Stimulated activated CD8-positive, alpha-beta memory T cell treated with anti-CD3 and anti-CD28 coated beads, Interleukin-7, amount 100 ng/mL, for 48 hours (primary cell): Measurements from ENCODE around the gene PPME1.

Source experiments
- DNase-seq, 2 donors: peaks; one replicate each; pipeline ENCODE4 v3.0.0-alpha.2; 2020; ENCODE audit warnings: low read depth in 1 of 2; ENCODE audit errors: extremely low read depth in 1 of 2

Gene PPME1

GRCh38 chr11:74278103-74278502 is 107.0 kb downstream of the PPME1 start:
- no peak for DNase-seq

- no peak for DNase-seq
These were observed 107.7 kb downstream of the PPME1 start for GRCh38 chr11:74278721-74279161.

GRCh38 chr11:74279256-74279655 is 108.2 kb downstream of the PPME1 start:
- DNase-seq: no peak

GRCh38 chr11:74280494-74280893 is 109.4 kb downstream of the PPME1 start:
- DNase-seq: no peak

- no peak for DNase-seq
These were observed 111.3 kb downstream of the PPME1 start for GRCh38 chr11:74282421-74282820.

- DNase-seq: no peak
These were observed 111.9 kb downstream of the PPME1 start for GRCh38 chr11:74282914-74283371.

GRCh38 chr11:74283580-74284180 is 112.6 kb downstream of the PPME1 start:
- DNase-seq: no peak

- no peak for DNase-seq
These were observed 113.4 kb downstream of the PPME1 start for GRCh38 chr11:74284466-74284865.

- no peak for DNase-seq
These were observed 117.1 kb downstream of the PPME1 start for GRCh38 chr11:74288161-74288560.

GRCh38 chr11:74288911-74289310 is 117.8 kb downstream of the PPME1 start:
- DNase-seq: no peak

GRCh38 chr11:74297484-74297883 is 126.4 kb downstream of the PPME1 start:
- DNase-seq: no peak

- no peak for DNase-seq
These were observed 127.9 kb downstream of the PPME1 start for GRCh38 chr11:74299015-74299414.
